Lower leg skin (tissue), 3 donors: ENCODE results near the gene RPS27.

Source experiments
- POLR2A ChIP-seq, 2 donors: fragments of 450-650 bp; IDR thresholded peaks; one replicate each; pipeline ENCODE4 v1.6.1; 2016 to 2017; ENCODE audit warnings: antibody characterized with exemption in 2 of 2, mild to moderate bottlenecking in 1 of 2, moderate library complexity in 1 of 2
- TF ChIP-seq, protein P1 (sequence below), 3 donors: fragments of 450-650 bp; IDR thresholded peaks; one replicate each; pipeline ENCODE4 v1.5.1; 2016; ENCODE audit warnings: antibody characterized with exemption in 3 of 3, mild to moderate bottlenecking in 3 of 3, moderate library complexity in 2 of 3

DNA sequence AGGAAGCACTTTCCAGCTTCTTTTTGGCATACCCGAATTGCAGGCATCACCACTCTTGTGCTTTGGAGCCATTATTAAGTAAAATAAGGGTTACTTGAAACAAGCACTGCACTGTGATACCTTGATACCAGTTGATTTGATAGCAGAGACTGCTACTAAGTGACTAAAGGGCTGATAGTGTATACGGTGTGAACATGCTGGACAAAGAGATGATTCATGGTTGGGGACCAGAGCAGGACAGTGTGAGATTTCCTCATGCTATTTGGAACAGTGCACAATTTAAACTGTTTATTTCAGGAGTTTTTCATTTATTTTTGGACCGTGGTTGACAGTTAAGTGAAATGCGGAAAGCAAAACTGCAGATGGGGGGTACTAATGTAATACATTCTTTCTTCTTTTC, 9.9 kb downstream of the RPS27 start:
- TF ChIP-seq, protein P1, sequence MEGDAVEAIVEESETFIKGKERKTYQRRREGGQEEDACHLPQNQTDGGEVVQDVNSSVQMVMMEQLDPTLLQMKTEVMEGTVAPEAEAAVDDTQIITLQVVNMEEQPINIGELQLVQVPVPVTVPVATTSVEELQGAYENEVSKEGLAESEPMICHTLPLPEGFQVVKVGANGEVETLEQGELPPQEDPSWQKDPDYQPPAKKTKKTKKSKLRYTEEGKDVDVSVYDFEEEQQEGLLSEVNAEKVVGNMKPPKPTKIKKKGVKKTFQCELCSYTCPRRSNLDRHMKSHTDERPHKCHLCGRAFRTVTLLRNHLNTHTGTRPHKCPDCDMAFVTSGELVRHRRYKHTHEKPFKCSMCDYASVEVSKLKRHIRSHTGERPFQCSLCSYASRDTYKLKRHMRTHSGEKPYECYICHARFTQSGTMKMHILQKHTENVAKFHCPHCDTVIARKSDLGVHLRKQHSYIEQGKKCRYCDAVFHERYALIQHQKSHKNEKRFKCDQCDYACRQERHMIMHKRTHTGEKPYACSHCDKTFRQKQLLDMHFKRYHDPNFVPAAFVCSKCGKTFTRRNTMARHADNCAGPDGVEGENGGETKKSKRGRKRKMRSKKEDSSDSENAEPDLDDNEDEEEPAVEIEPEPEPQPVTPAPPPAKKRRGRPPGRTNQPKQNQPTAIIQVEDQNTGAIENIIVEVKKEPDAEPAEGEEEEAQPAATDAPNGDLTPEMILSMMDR (IDR thresholded peaks at IDR 0.05), result no peak
- no peak for TF ChIP-seq POLR2A (IDR thresholded peaks at IDR 0.05)
